Measurements from ENCODE around the gene IKZF4. TPM values are rescaled to one million over a fixed set of nuclear protein-coding genes. Genes with fewer than 3 reads are reported as not detected.

IKZF4 gene
- total RNA-seq, 1 experiment from 2014 or later = 13.9 TPM

DNA sequence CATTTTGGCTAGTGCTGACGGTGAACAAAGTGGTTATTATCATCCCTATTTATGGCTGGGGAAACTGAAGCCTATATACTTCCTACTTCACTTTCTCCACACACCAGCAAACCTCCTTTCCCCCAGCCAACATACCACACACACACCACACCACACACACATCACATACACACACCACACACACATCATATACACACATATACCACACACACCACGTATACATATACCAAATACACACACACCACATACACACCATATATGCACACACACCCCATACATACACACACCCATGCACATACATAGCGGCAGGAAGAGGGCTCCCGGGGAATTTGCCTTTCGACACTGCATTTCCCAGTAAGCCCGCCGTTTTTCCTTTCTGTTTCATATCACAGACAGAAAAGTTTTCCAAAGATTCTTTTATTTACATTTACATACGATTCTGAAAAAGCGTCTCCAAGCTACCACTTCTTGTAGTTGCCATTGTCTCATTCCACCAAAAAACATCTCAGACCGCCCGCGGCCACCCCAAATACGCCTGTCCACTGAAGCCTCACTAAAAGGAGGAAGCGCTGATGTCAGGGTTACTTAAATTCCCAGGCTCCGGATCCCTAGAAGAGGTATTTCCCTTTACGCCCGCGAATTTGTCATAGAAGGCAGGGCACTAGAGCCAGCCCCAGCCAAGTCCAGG lies 47.8 kb upstream of the IKZF4 start:
- Mint-ChIP-seq H3K4me1 (peaks cover 7 to 10% of the 10 kb centered on the region in 2 experiments), H3K36me3 (ENCODE audit: insufficient read depth in 1 of 3, low read depth in 3 of 3) (peaks cover 11 to 51% (median 48%) of the 10 kb centered on the region in 3 experiments; a peak in 6 of 7 replicates), H3K27me3 (ENCODE audit: low read depth) (no peaks in the 10 kb centered on the region), H3K27ac (no peak overlapping the region), H3K4me3 (no peak overlapping the region), H3K9me3 (no peaks in the 10 kb centered on the region)
- Histone ChIP-seq H4K8ac (replicated peaks; ENCODE audit: insufficient read length, low read depth, low read length) (no peak overlapping the region), H3K4me2 (ENCODE audit: insufficient read depth, insufficient read length, low read length) (peak overlapping the region; percentile 57), H3K4me1 (ENCODE audit: insufficient read depth, low read length) (no peaks in the 10 kb centered on the region; the same call in 1 of the 2 replicates), H3K79me2 (ENCODE audit: insufficient read depth, low read length) (peaks cover 14% of the 10 kb centered on the region; the same call in 1 of the 2 replicates), H3K23me2 (ENCODE audit: insufficient read length, low read depth, low read length, poor library complexity, severe bottlenecking) (peaks cover 6% of the 10 kb centered on the region), H3K18ac (ENCODE audit: insufficient read length, low read depth, low read length) (no peak overlapping the region), H3K27ac (ENCODE audit: insufficient read length, low read depth, low read length) (peak overlapping the region; percentile 5), H3K4ac (ENCODE audit: low read depth, low read length) (no peak overlapping the region), H3K79me1 (ENCODE audit: insufficient read depth, low read depth, low read length, poor library complexity, severe bottlenecking) (peaks cover 3% of the 10 kb centered on the region), H3K23ac (ENCODE audit: insufficient read length, low read depth, low read length) (no peak overlapping the region), H3K56ac (ENCODE audit: insufficient read length, low read depth, low read length) (no peak overlapping the region), H2BK12ac (ENCODE audit: insufficient read length, low read depth, low read length) (no peak overlapping the region), H2BK20ac (ENCODE audit: low read depth, low read length, poor library complexity, severe bottlenecking) (no peak overlapping the region), H4K91ac (ENCODE audit: insufficient read length, low read depth, low read length) (no peak overlapping the region), H3K9me3 (ENCODE audit: control insufficient read depth, low read depth, low read length) (no peaks in the 10 kb centered on the region), H2BK120ac (ENCODE audit: low read depth, low read length, poor library complexity, severe bottlenecking) (no peak overlapping the region), H3K14ac (ENCODE audit: insufficient read depth, low read length) (no peak overlapping the region), H4K20me1 (ENCODE audit: control insufficient read depth, insufficient read depth, insufficient read length) (no peaks in the 10 kb centered on the region), H2BK15ac (ENCODE audit: low read depth, low read length) (no peak overlapping the region), H2AFZ (ENCODE audit: low read length) (no peak overlapping the region), H3K27me3 (ENCODE audit: insufficient read depth, low read length) (no peaks in the 10 kb centered on the region), H3K9ac (ENCODE audit: extremely low read depth, insufficient read length, low read length) (peak overlapping the region; percentile 11), H2BK5ac (ENCODE audit: insufficient read length, low read length) (no peak overlapping the region), H2AK5ac (ENCODE audit: insufficient read length, low read length) (no peak overlapping the region), H4K5ac (ENCODE audit: insufficient read length, low read depth, low read length) (no peak overlapping the region), H3T11ph (ENCODE audit: low read length) (no peak overlapping the region)
- no peak for TF ChIP-seq CTCF (conservative IDR thresholded peaks at IDR 0.05)
- no peak for DNase-seq
- 100% methylated on average over 1 of the region's 18 CpGs for WGBS (ENCODE audit: extremely low coverage, insufficient read length, low lambda C conversion rate)
